CD4-positive, alpha-beta T cell treated with Interferon alpha-2 for 1 hour (primary cell): Measurements from ENCODE around the gene LYSMD2.

Source experiments
- DNase-seq, 2 donors: peaks; one replicate each; pipeline ENCODE4 v3.0.0-alpha.2; 2020 to 2022

The LYSMD2 gene

GRCh38 chr15:51718746-51719145 lies 18.7 kb downstream of the LYSMD2 start:
- DNase-seq = no peak

GRCh38 chr15:51718219-51718618 lies 19.2 kb downstream of the LYSMD2 start:
- no peak for DNase-seq

GRCh38 chr15:51714911-51715310 lies 22.5 kb downstream of the LYSMD2 start:
- no peak for DNase-seq

- no peak for DNase-seq
Measured at GRCh38 chr15:51714162-51714561, 23.3 kb downstream of the LYSMD2 start.

GRCh38 chr15:51709031-51709430 lies 28.4 kb downstream of the LYSMD2 start:
- DNase-seq = no peak

- no peak for DNase-seq
Measured at GRCh38 chr15:51708013-51708412, 29.4 kb downstream of the LYSMD2 start.

- no peak for DNase-seq
Measured at GRCh38 chr15:51706926-51707608, 30.4 kb downstream of the LYSMD2 start.

- DNase-seq = no peak
Measured at GRCh38 chr15:51706291-51706690, 31.2 kb downstream of the LYSMD2 start.

GRCh38 chr15:51702710-51703109 lies 34.7 kb downstream of the LYSMD2 start:
- no peak for DNase-seq

GRCh38 chr15:51699373-51699772 lies 38.1 kb downstream of the LYSMD2 start:
- DNase-seq = no peak

- no peak for DNase-seq
Measured at GRCh38 chr15:51697163-51697562, 40.3 kb downstream of the LYSMD2 start.

- no peak for DNase-seq
Measured at GRCh38 chr15:51696566-51696965, 40.9 kb downstream of the LYSMD2 start.

GRCh38 chr15:51692154-51692553 lies 45.3 kb downstream of the LYSMD2 start:
- peak in 1 of 2 donors; percentile 12 for DNase-seq

- peak in 1 of 2 donors; percentile 7 for DNase-seq
Measured at GRCh38 chr15:51688863-51689262, 48.6 kb downstream of the LYSMD2 start.

- DNase-seq = no peak
Measured at GRCh38 chr15:51687565-51687964, 49.9 kb downstream of the LYSMD2 start.

- peak; percentile 44 to 51 for DNase-seq
Measured at GRCh38 chr15:51681303-51681963, 56.0 kb downstream of the LYSMD2 start, which contains the start of gene SCG3. Gene SCG3 (plus strand): TSS chr15:51681503. CDS start chr15:51681756, 253 bp downstream.

- no peak for DNase-seq
Measured at GRCh38 chr15:51680321-51680720, 57.1 kb downstream of the LYSMD2 start.

- no peak for DNase-seq
Measured at GRCh38 chr15:51678096-51678495, 59.4 kb downstream of the LYSMD2 start.

GRCh38 chr15:51677452-51677851 lies 60.0 kb downstream of the LYSMD2 start:
- DNase-seq = no peak

GRCh38 chr15:51677021-51677420 lies 60.4 kb downstream of the LYSMD2 start:
- DNase-seq = no peak

- DNase-seq = no peak
Measured at GRCh38 chr15:51675234-51675633, 62.2 kb downstream of the LYSMD2 start.
